ENCODE measurements around the gene JAG1.
"Not testable (repeated sequence)": the region's sequence is repeated elsewhere in the genome, so short reads cannot be mapped to it uniquely, and the experiment has no call there.

Gene JAG1

DNA sequence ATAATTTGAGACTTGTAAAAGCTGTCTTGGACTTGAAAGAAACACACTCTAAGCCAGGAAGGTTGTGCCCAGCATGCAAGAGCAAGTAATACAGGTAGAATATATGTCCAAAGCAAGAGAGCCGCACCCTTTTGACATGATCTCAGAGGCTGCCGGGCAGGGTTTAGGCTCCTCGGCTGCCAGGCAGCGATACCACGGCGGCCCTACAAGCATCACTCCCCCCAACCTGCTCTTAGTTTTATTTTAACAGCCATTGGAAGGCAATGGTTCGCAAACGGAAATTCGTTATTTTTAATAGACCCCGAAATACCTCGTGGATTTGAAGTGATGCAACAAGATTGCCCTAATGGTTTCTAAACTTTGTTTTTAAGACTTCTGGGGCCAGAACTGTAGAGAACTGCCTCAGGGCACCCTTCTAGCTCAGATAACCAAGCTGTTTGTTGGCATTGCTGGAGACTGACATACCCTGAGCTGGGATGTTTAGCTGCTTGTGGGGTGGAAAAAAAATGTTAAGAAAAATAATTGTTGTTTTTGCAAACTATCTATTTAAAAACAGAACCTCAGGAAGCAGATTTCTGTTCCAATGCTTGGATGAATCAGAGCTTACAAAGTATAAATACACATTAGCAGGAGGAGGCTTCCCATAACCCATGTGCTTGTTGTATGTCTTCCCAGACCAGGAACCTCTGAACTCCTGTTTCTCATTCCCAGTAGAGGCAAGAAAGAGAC lies 39.0 kb downstream of the JAG1 start:
- no peak for DNase-seq

GRCh38 chr20:10634211-10634610 lies 39.6 kb downstream of the JAG1 start:
- no peak for DNase-seq

DNA sequence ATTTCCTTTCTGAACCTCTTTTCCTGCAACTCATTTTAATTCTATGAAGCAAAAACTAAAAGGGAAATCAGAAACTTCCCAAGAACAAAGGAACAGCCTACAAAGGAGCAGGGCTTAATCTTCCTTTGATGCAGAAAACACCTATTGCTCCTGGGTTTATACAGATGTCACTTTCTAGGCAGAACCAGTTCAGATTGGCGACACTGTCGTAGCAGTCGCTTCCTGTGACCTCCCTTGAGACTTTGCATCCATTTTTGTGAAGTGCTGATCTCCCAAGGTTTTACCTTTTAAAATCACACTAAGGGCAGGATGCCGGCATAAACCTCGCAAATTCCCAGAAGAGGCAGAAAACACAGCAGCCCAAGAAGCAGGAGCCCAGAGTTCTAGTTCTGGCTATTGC lies 40.1 kb downstream of the JAG1 start:
- no peak for DNase-seq

DNA sequence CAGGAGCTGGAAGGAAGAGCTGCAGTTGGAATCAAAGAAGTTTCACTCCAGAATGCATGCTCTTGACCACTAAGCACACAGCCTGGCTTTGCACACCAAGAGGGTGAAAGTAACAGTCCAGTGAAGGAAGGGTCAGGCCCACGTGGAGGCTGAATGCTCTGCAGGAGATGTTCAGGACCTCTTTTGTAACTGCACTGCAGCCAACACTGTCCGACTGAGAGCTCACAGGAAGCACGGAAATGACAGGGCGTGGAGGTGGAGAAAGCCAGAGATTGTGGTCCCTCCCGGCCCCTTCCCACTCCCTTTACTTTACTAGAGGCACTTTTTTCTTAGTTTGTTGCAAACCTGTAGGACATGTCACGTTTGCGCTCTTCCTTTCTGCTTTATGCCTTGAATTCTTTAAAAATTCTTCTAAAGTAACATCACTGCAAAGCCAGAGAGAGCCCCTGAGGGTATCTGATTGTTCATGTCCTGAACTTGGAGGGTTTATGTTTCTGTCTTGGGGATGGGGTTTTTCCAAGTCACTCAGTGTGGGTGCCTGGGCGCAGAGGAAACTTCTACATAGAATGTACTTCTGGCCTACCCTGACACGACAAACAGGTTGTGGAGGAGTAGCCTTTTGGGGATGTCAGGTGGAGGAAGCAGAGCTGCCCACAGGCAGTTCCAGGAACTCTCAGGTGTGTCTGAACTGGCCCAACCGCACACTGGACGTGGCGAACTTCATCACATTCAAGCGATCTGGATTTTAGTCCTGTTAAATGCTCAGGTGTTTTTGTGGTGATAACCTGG lies 40.9 kb downstream of the JAG1 start:
- DNase-seq, result no peak

- no peak for DNase-seq
These were observed 42.7 kb downstream of the JAG1 start for GRCh38 chr20:10631126-10631525.

GRCh38 chr20:10629946-10630650 lies 43.7 kb downstream of the JAG1 start:
- no peak for DNase-seq

GRCh38 chr20:10626896-10627295 lies 46.9 kb downstream of the JAG1 start:
- DNase-seq, result no peak

- no peak for DNase-seq
These were observed 48.2 kb downstream of the JAG1 start for GRCh38 chr20:10625641-10626040.

DNA sequence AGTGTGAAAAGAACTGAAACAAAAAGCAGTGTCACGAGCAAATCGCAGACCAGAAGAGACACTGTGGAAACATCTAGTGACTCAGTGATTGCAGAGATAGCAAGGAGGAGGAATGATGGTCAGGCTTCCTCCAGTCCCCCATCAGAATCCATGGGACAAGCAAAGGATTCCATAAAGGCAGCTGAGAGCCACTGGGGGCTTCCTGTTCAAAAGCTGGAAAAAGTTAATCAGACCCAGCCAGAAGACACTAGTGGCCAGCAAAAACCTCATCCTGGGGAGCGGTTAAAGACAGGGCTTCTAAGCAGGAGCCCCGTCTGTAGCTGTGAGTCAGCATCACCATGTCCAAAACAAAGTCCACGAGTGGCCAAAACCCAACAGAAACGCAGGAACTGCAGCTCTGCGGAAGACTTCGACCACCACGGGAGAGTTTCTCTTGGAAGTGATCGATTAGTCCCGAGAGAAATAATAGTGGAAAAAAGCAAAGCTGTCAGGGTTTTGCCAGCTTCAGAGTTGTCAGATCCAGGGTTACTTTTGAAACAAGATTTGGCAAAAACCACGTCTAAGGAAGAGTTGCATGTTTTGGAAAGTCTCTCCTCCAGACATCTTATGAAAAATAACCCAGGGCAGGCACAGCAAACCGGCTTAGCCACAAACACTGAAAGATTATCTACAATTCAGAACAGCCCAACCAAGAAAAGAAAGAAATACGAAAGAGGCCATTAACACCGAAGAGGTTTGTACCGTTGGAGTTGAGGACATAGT lies 51.0 kb downstream of the JAG1 start:
- no peak for DNase-seq

GRCh38 chr20:10621149-10621548 lies 52.6 kb downstream of the JAG1 start:
- DNase-seq, result no peak

DNA sequence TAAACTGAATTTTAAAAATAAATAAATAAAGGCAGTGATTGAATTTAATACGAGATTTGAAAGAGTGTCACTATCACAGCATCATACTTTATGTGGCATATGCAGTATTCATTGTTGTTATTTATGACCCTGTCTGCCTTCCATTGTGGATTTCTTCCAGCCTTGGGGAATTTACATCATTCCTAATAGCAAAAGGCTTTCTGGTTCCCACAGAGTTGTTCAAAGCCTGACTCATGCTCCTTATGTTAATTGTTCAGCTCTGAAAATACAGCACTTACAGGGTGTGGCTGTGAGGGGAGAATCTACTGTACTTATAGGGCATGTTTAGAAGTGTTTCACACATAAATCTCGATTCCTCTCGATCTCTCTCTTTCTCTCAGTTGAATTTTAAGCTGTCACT lies 54.4 kb downstream of the JAG1 start:
- DNase-seq, result no peak

DNA sequence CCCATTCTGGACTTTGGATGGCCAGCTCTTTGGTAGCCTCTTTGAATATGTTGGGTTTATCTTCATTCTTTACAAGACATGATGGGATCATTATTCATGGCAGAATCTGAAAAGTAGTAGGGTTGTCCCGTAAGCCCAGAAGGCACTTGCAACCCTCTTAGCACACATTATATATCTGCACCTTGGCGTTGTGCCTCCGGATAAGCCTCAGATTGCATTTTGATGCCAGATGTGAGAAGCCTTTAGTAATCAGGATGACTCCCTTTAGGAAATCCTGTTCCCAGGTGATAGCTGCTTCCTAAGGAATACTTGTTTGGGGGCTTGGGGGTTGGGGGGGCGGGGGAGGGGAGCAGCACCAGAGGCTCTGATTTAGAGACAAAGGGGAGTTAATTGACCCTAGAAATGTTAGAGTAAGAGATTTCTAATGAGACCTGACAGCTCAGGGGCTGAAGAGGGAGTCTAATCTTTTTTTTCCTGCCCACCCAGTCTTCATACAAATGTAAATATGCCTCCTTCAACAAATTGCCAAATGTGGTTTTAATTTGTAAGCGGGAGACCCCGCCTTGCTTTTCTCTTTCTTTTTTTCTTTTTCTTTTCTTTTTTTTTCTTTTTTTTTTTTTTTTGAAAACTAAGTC lies 55.1 kb downstream of the JAG1 start:
- DNase-seq, result no peak

GRCh38 chr20:10617549-10618133 lies 56.2 kb downstream of the JAG1 start:
- DNase-seq, result not testable (repeated sequence)

GRCh38 chr20:10616212-10616611 lies 57.6 kb downstream of the JAG1 start:
- DNase-seq, result no peak

DNA sequence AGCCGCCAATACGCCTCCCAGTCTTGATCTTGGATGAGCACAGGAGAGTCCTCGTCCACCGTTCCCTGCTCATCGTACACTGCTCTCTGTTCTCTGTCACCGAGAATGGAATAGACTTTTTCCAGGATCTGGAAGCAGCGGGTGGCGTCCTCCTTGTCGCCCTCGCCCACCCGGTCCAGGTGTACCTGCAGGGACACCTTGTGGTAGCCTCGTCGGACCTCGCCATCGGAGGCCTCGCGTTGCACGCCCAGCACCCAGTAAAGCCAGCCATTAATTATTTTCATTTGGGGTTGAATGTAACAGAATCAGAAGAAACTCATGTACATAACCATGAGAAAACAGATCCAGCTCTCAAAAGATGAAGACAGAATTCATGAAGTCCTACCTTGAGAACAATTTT lies 59.9 kb downstream of the JAG1 start:
- no peak for DNase-seq

DNA sequence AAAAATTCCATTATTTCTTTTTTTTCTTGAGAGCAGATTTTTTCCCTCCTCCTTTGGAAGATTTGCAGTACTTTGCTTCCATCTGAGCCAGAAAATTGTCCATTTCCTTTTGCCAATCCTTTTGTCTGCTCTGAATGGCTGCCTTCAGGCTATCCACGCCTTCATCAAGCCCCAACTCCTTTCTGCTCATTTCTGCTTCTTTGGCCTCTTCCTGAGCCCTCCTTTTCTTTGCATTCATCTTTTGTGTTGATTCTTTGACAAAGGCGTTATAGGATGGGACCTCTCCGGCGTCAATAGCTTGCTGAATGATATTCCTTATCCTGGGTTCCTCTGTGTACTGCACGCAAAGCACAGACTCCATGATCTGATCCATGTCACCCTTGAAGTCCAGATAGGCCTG lies 60.4 kb downstream of the JAG1 start:
- DNase-seq, result not testable (repeated sequence)

DNA sequence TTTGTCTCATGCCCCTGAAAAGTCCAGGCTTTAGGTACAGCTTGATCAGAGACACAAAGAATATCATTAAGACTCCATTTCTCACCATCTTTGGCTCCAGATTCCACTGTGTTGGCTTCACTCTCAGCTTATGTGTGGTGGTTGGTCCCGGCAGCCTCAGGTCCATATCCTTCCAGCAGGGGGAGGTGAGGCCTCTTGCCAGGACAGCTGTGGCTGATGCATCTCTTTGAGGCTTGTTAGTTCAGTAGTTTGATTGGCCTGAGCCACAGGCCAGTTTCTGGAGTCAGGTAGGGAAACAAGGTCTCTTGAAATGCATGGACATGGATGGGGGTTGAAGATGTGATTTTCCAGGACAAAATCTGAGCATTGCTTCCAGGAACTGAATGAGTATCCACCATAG lies 62.4 kb downstream of the JAG1 start:
- DNase-seq, result peak; percentile 52

DNA sequence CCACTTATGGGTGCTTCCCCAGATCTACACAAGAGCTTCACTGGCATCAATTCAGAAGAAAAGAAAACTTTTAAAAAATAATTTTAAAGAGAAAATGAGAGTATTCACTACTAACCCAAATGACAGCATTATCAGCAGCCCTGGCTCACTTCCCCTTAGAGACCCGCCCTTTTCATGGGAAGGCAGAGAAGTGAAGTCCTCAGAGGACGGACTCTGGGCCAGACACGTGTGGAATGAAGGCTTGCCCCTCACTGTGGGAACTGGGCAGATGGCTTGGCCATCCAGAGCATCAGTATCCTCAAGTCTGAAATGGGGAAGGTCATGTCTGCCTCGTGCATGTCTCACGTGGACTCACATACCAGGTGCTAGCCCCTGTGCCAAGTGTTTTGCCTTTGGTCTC lies 63.5 kb downstream of the JAG1 start:
- DNase-seq, result peak; percentile 20

- DNase-seq, result no peak
These were observed 64.0 kb downstream of the JAG1 start for GRCh38 chr20:10609770-10610169.

- no peak for DNase-seq
These were observed 64.5 kb downstream of the JAG1 start for GRCh38 chr20:10609276-10609675.

DNA sequence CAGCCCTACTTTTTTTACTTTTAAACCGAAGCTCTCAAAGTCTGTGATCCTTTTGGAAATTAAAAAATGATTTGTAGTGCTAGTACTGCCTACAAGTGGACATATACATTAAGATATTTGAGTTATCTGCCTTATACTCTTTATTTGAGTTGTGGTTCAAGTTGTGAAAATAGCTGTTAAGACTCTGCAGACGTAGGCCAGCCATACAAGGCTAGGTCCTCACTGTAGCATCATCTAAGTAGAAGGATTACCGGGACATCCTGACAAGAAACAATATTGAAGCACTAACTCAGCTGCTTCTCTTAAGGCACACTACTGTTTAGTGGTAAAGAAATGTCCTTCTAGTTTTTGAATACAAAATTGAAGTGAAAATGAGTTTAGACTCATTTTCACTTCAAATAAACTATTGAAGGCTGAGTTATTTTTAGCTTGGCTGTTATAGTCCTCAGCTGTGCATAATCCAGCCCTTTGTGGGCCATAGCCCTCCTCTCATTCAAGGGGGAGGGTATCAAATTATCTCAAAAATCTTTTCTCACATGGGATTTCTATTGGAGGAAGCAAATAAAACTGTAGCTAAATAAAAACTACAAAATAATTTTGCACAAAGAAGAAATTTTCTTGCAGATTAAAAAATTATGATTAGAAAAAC lies 68.1 kb downstream of the JAG1 start:
- DNase-seq, result no peak

All from hematopoietic multipotent progenitor cell treated with erythropoietin and hydrocortisone succinate and interleukin-3 and kit ligand, for 6 days (in vitro differentiated cells).